Stimulated activated naive CD8-positive, alpha-beta T cell treated with anti-CD3 and anti-CD28 coated beads, Interleukin-15, amount 100 ng/mL, for 72 hours (primary cell): ENCODE results near the gene PPP1R12B.
"Not testable (repeated sequence)": the region's sequence is repeated elsewhere in the genome, so short reads cannot be mapped to it uniquely, and the experiment has no call there.

ENCODE experiments used
- ATAC-seq: fragments of 150-1000 bp; cut with Tn5 transposase; 2 replicates; pipeline ENCODE4 v1.10.0; 2021; ENCODE audit warnings: mild to moderate bottlenecking, moderate library complexity
- DNase-seq, 2 donors: peaks; one replicate each; pipeline ENCODE4 v3.0.0; 2021 to 2022
- H3K27ac Mint-ChIP-seq, 2 donors: one replicate each; pipeline ENCODE4 v1.8.0; 2022; ENCODE audit warnings: mild to moderate bottlenecking in 2 of 2, mixed read lengths in 2 of 2, moderate library complexity in 2 of 2
- H3K27me3 Mint-ChIP-seq: one replicate; pipeline ENCODE4 v1.8.0; 2022; ENCODE audit warnings: mixed read lengths
- H3K4me1 Mint-ChIP-seq: one replicate; pipeline ENCODE4 v1.8.0; 2022; ENCODE audit warnings: mild to moderate bottlenecking, mixed read lengths
- H3K4me3 Mint-ChIP-seq, 2 donors: one replicate each; pipeline ENCODE4 v1.8.0; 2022; ENCODE audit warnings: mild to moderate bottlenecking in 2 of 2, mixed read lengths in 2 of 2, moderate library complexity in 1 of 2
- H3K9me3 Mint-ChIP-seq, 2 donors: one replicate each; pipeline ENCODE4 v1.8.0; 2022; ENCODE audit warnings: mixed read lengths in 2 of 2

PPP1R12B gene

GRCh38 chr1:202531812-202532616 is 183.5 kb downstream of the PPP1R12B start:
- not testable (repeated sequence) for H3K27ac Mint-ChIP-seq, ATAC-seq, H3K4me1 Mint-ChIP-seq, H3K27me3 Mint-ChIP-seq, H3K4me3 Mint-ChIP-seq, H3K9me3 Mint-ChIP-seq
- DNase-seq, result peak in 1 of 2 donors; percentile 9

GRCh38 chr1:202539166-202539574 is 190.7 kb downstream of the PPP1R12B start:
- ATAC-seq, H3K9me3 Mint-ChIP-seq, DNase-seq, H3K4me1 Mint-ChIP-seq, H3K4me3 Mint-ChIP-seq, H3K27me3 Mint-ChIP-seq, H3K27ac Mint-ChIP-seq: not testable (repeated sequence)

DNA sequence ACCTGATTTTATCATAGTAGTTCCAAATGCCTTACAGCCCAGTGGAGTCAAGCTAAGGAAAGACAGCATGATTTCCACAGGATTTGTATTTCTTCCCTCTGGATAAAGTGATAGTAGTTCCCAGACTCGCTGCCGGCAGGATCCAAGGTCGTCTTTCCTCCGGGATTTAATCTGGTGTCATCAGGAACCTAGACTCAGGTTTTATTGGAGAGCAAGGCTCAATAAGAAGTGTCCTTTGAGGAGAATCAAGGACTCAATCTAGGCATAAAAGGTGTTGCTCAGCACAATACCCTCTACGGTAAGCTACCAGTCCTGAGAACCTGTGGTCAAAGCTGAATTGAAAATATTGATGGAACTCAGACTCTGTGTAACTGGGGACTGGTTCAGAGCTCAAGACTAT is 191.1 kb downstream of the PPP1R12B start:
- not testable (repeated sequence) for ATAC-seq, H3K4me3 Mint-ChIP-seq, H3K9me3 Mint-ChIP-seq, H3K4me1 Mint-ChIP-seq, DNase-seq, H3K27ac Mint-ChIP-seq, H3K27me3 Mint-ChIP-seq

DNA sequence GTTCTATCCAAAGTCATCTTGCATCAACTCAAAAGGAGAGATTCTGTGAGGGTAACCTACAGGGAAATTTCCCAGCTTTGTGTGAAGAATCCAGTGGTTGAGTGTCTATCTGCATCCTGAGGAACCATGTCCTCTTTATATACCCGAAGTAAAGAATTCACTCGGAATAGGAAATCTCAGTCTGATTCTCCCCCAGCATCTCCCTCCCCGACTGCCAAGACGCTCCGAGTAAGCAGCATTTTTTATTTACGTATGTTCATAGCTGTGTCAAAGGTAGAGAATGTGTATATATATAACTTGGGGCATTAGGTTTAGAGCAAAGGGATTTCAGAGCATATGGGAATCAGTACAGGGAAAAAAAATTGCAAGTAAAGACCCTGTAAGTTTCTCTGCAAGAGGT is 191.5 kb downstream of the PPP1R12B start:
- Mint-ChIP-seq H3K27me3 (no peaks in the 10 kb centered on the region), H3K4me1 (no peaks in the 10 kb centered on the region), H3K27ac (no peak overlapping the region), H3K4me3 (no peak overlapping the region), H3K9me3 (no peaks in the 10 kb centered on the region)
- no peak for ATAC-seq
- DNase-seq, result no peak

GRCh38 chr1:202540448-202540847 is 191.9 kb downstream of the PPP1R12B start:
- DNase-seq, result no peak
- Mint-ChIP-seq H3K27ac (no peak overlapping the region), H3K27me3 (no peaks in the 10 kb centered on the region), H3K9me3 (no peaks in the 10 kb centered on the region), H3K4me3 (no peak overlapping the region), H3K4me1 (no peaks in the 10 kb centered on the region)
- ATAC-seq, result no peak

DNA sequence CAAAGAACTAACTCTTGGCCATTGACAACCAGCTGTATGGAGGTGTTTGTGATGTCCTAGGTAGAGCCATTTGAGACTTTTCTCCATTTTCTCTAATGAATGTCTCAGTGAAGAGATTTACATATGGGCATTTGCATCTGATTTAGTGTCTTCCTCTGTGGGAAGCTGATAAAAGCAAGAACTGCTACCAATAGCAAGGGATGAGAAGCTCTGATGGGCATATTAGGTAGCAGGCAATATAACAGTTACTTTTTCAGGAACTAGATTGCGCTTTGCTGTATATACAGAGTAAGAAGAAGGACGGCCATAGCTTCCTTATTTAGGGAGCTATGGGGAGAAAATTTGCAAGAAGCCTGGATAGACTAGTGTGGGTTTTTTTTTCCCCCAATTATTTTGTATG is 192.4 kb downstream of the PPP1R12B start:
- H3K9me3 Mint-ChIP-seq, H3K27ac Mint-ChIP-seq, ATAC-seq, DNase-seq, H3K4me1 Mint-ChIP-seq, H3K4me3 Mint-ChIP-seq, H3K27me3 Mint-ChIP-seq: not testable (repeated sequence)

GRCh38 chr1:202542415-202542814 is 193.9 kb downstream of the PPP1R12B start:
- DNase-seq, ATAC-seq, H3K9me3 Mint-ChIP-seq: not testable (repeated sequence)

DNA sequence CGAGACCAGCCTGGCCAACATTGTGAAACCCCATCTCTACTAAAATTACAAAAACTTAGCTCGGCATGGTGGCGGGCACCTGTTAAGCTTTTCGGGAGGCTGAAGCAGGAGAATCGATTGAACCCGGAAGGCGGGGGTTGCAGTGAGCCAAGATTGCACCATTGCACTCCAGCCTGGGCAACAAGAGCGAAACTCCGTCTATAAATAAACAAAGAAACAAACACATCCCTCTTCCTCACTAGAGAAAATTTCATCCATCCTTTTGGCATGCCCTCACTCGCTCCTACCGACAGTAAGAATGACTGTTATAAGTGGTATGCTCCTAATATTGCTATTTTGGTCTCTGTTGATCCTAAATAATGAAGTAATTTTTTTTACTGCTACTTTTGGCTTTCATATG is 195.0 kb downstream of the PPP1R12B start:
- DNase-seq, H3K27me3 Mint-ChIP-seq, H3K27ac Mint-ChIP-seq, H3K4me3 Mint-ChIP-seq, H3K9me3 Mint-ChIP-seq, ATAC-seq: not testable (repeated sequence)
- peaks cover 15% of the 10 kb centered on the region for H3K4me1 Mint-ChIP-seq

More at GRCh38 chr1:202542415-202542814, 193.9 kb downstream of the PPP1R12B start:
- H3K27me3 Mint-ChIP-seq, H3K27ac Mint-ChIP-seq, H3K4me3 Mint-ChIP-seq: not testable (repeated sequence)
- peaks cover 15% of the 10 kb centered on the region for H3K4me1 Mint-ChIP-seq

DNA sequence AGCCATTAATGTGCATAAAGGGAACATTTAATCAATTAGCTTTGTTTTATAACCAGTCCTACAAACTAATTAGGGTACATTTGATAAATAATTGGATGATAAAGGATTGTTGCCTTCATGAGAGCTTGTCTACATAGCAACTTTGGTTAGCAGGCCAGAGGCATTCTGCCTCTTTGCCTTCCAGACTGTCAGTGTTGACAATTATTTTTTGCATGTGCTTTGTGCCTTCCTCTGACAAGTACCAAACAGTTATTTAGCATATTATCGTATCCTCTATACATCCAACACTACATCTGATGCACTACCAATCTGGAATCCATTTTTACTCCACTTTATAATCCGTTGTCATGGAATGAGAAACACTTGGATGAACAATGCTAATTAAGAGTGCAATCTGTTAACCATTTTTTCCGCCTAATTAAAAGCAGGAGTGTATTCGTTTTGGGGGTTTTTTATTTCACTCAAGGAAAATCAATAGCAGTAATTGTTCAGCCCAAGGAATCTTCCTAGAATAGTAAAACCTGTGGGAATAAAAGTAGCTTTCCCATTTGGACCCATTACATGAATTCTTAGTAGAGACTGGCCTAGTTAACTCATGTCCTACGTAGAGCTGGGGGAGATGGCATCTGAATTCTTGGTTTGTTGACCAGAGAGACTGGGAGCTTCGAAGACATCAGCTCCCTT is 196.4 kb downstream of the PPP1R12B start:
- not testable (repeated sequence) for H3K27me3 Mint-ChIP-seq, H3K4me3 Mint-ChIP-seq, DNase-seq, H3K9me3 Mint-ChIP-seq, ATAC-seq, H3K27ac Mint-ChIP-seq
- peaks cover 15% of the 10 kb centered on the region for H3K4me1 Mint-ChIP-seq

DNA sequence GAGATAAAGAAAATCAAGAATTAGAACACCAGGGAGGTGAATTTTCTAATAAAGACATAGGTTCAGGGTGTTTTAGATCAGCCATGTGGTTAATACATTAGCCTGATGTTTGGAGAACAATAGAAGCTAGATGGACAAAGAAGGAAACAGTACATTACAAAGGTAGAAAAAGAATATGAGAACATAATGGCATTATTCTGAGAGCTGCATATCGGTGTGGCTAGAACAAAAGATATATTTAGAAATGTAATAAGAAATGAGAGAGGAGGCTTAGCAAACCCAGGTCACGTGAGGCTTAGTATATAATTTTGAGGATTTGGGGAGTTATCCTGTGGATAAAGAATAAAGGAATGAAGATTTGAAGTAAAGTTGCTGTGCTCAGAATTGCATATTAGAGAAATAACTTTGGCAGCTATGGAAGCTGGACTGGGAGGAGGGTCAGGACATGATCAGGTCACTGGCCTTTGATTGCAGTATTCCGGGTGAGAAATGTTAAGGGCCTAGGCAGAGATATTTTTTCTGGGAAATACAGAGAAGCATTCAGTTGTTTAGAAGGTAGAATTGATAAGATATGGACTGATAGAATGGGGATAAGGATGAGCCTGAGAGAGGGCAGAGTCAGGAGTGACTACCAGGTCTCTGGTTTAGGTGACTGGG is 197.3 kb downstream of the PPP1R12B start:
- H3K27me3 Mint-ChIP-seq, DNase-seq, ATAC-seq, H3K9me3 Mint-ChIP-seq, H3K4me3 Mint-ChIP-seq: not testable (repeated sequence)
- Mint-ChIP-seq H3K27ac (peak overlapping the region in 1 of 2 donors; percentile 53), H3K4me1 (peaks cover 15% of the 10 kb centered on the region)

DNA sequence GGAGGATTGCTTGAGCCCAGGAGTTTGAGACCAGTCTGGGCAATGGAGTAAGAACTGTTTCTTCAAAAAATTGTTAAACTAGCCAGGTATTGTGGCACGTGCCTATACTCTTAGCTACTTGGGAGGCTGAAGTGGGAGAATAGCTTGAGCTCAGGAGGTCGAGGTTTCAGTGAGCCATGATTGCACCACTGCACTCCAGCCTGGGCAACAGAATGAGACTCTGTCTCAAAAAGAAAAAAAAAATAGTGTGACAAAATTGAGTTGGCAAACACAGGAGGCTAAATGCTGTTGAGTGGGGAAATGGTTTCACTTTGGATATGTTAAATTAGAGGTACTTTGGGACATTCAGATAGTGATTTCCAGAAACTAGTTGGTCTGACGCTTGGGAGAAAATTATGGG is 197.9 kb downstream of the PPP1R12B start:
- H3K27ac Mint-ChIP-seq, ATAC-seq, DNase-seq: not testable (repeated sequence)

GRCh38 chr1:202546796-202547195 is 198.3 kb downstream of the PPP1R12B start:
- H3K9me3 Mint-ChIP-seq, H3K27me3 Mint-ChIP-seq, DNase-seq, H3K4me3 Mint-ChIP-seq, H3K27ac Mint-ChIP-seq, ATAC-seq: not testable (repeated sequence)
- H3K4me1 Mint-ChIP-seq, result peaks cover 15% of the 10 kb centered on the region

More for the DNA sequence above, 197.9 kb downstream of the PPP1R12B start:
- H3K9me3 Mint-ChIP-seq, H3K27me3 Mint-ChIP-seq: not testable (repeated sequence)
- H3K4me3 Mint-ChIP-seq, result peak overlapping the region in 1 of 2 donors; percentile 6
- peaks cover 15% of the 10 kb centered on the region for H3K4me1 Mint-ChIP-seq

GRCh38 chr1:202547215-202547614 is 198.7 kb downstream of the PPP1R12B start:
- DNase-seq (no peak), ATAC-seq (no peak)
- H3K9me3 Mint-ChIP-seq, result no peaks in the 10 kb centered on the region
- peaks cover 15% of the 10 kb centered on the region for H3K4me1 Mint-ChIP-seq
- no peak overlapping the region for H3K27ac Mint-ChIP-seq
- H3K4me3 Mint-ChIP-seq, result no peak overlapping the region
- H3K27me3 Mint-ChIP-seq, result no peaks in the 10 kb centered on the region

GRCh38 chr1:202550088-202550487 is 201.6 kb downstream of the PPP1R12B start:
- ATAC-seq, H3K27ac Mint-ChIP-seq, DNase-seq, H3K27me3 Mint-ChIP-seq, H3K9me3 Mint-ChIP-seq, H3K4me3 Mint-ChIP-seq: not testable (repeated sequence)
- H3K4me1 Mint-ChIP-seq, result peaks cover 23% of the 10 kb centered on the region

- Mint-ChIP-seq H3K9me3 (no peaks in the 10 kb centered on the region), H3K4me1 (peaks cover 13% of the 10 kb centered on the region), H3K4me3 (no peak overlapping the region), H3K27ac (no peak overlapping the region), H3K27me3 (no peaks in the 10 kb centered on the region)
- ATAC-seq (no peak), DNase-seq (no peak)
These were observed 203.2 kb downstream of the PPP1R12B start for GRCh38 chr1:202551683-202552082.

DNA sequence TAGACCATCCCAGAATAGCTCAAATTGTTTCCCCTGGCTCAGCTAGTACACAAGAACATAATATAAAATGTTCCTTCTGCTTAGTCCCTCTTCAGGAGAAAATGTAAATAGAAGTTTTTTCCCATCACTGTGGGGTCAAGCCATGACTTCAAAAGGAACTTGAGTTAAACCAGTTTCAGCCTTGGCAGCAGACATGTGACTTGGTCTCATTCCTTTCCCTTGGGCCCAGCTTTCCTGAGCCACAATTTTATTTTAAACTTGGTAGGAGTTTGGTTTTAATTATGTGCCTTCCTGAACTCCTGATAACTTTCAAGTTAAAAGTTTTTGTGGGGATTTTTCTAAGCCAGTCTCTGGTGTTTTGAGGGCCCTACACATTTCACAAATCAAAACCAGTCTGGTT is 204.1 kb downstream of the PPP1R12B start:
- ATAC-seq, H3K4me3 Mint-ChIP-seq, H3K27ac Mint-ChIP-seq, H3K9me3 Mint-ChIP-seq, DNase-seq, H3K4me1 Mint-ChIP-seq, H3K27me3 Mint-ChIP-seq: not testable (repeated sequence)
